ENCODE results near the gene SLX9. TPM values are rescaled to one million over a fixed set of nuclear protein-coding genes. Genes with fewer than 3 reads are reported as not detected.

Gene SLX9
- total RNA-seq, 1 experiment from 2014 or later = 80.1 TPM

- Histone ChIP-seq H3K4me3 (ENCODE audit: low read length) (no peak overlapping the region), H3K36me3 (ENCODE audit: low read depth, low read length) (peaks cover 14% of the 10 kb centered on the region), H3K9me2 (replicated peaks; ENCODE audit: low read length) (no peaks in the 10 kb centered on the region), H3F3A (ENCODE audit: low read length, unreplicated experiment) (peaks cover 6% of the 10 kb centered on the region), H4K20me1 (ENCODE audit: low read length) (no peaks in the 10 kb centered on the region), H3K9me3 (ENCODE audit: low read length) (no peaks in the 10 kb centered on the region), H3K79me2 (ENCODE audit: low read length) (no peaks in the 10 kb centered on the region), H2AFZ (ENCODE audit: low read length) (no peak overlapping the region), H3K27ac (ENCODE audit: low read length) (no peak overlapping the region), H3K27me3 (ENCODE audit: low read length) (no peaks in the 10 kb centered on the region), H3K4me1 (ENCODE audit: insufficient read depth, low read length) (no peaks in the 10 kb centered on the region), H3K4me2 (ENCODE audit: low read length) (no peak overlapping the region), H3K9ac (ENCODE audit: low read length) (no peak overlapping the region)
- TF ChIP-seq, protein P1, sequence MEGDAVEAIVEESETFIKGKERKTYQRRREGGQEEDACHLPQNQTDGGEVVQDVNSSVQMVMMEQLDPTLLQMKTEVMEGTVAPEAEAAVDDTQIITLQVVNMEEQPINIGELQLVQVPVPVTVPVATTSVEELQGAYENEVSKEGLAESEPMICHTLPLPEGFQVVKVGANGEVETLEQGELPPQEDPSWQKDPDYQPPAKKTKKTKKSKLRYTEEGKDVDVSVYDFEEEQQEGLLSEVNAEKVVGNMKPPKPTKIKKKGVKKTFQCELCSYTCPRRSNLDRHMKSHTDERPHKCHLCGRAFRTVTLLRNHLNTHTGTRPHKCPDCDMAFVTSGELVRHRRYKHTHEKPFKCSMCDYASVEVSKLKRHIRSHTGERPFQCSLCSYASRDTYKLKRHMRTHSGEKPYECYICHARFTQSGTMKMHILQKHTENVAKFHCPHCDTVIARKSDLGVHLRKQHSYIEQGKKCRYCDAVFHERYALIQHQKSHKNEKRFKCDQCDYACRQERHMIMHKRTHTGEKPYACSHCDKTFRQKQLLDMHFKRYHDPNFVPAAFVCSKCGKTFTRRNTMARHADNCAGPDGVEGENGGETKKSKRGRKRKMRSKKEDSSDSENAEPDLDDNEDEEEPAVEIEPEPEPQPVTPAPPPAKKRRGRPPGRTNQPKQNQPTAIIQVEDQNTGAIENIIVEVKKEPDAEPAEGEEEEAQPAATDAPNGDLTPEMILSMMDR (conservative IDR thresholded peaks at IDR 0.05; ENCODE audit: low read depth, low read length) = no peak
- no peak for TF ChIP-seq EZH2 (IDR thresholded peaks at IDR 0.05; ENCODE audit: low read length, unreplicated experiment)
- no peak for TF ChIP-seq EZH2phosphoT487 (IDR thresholded peaks at IDR 0.05; ENCODE audit: borderline replicate concordance, low read length)
- ATAC-seq (no peak), DNase-seq (no peak)
- BruUV-seq (replicated peaks) = no TSS peak
- CTCF ChIA-PET = no interaction called here
- POLR2A ChIA-PET (ENCODE audit: unreplicated experiment) = no interaction called here
- intact Hi-C loops (cut with micrococcal nuclease) = no loop called here
These were observed 37.4 kb upstream of the SLX9 start for GRCh38 chr21:44902268-44903049.

- no peaks in the 10 kb centered on the region for H3K9me2 ChIP-seq (replicated peaks; ENCODE audit: low read length)
- H3K36me3 ChIP-seq (ENCODE audit: low read depth, low read length) = peaks cover 14% of the 10 kb centered on the region
- no peaks in the 10 kb centered on the region for H3K27me3 ChIP-seq (ENCODE audit: low read length)
- ChIA-PET POLR2A (ENCODE audit: unreplicated experiment) (no interaction called here), CTCF (no interaction called here)
- H3K4me2 ChIP-seq (ENCODE audit: low read length) = no peak overlapping the region
- no peak overlapping the region for H2AFZ ChIP-seq (ENCODE audit: low read length)
- TF ChIP-seq EZH2phosphoT487 (IDR thresholded peaks at IDR 0.05; ENCODE audit: borderline replicate concordance, low read length) (no peak), EZH2 (IDR thresholded peaks at IDR 0.05; ENCODE audit: low read length, unreplicated experiment) (no peak)
- TF ChIP-seq, protein P1 (conservative IDR thresholded peaks at IDR 0.05; ENCODE audit: low read depth, low read length) = no peak
- H3K79me2 ChIP-seq (ENCODE audit: low read length) = no peaks in the 10 kb centered on the region
- H3K27ac ChIP-seq (ENCODE audit: low read length) = no peak overlapping the region
- DNase-seq (no peak), ATAC-seq (no peak)
- no peak overlapping the region for H3K4me3 ChIP-seq (ENCODE audit: low read length)
- intact Hi-C loops (cut with micrococcal nuclease) = no loop called here
- H3K9me3 ChIP-seq (ENCODE audit: low read length) = no peaks in the 10 kb centered on the region
- no peaks in the 10 kb centered on the region for H4K20me1 ChIP-seq (ENCODE audit: low read length)
- peaks cover 6% of the 10 kb centered on the region for H3F3A ChIP-seq (ENCODE audit: low read length, unreplicated experiment)
- no peaks in the 10 kb centered on the region for H3K4me1 ChIP-seq (ENCODE audit: insufficient read depth, low read length)
- no peak overlapping the region for H3K9ac ChIP-seq (ENCODE audit: low read length)
- BruUV-seq (replicated peaks) = no TSS peak
These were observed 36.7 kb upstream of the SLX9 start for GRCh38 chr21:44903050-44903685.

- no peak for ATAC-seq
- Histone ChIP-seq H3K79me2 (ENCODE audit: low read length) (no peaks in the 10 kb centered on the region), H2AFZ (ENCODE audit: low read length) (no peak overlapping the region), H3K27ac (ENCODE audit: low read length) (no peak overlapping the region), H3K27me3 (ENCODE audit: low read length) (no peaks in the 10 kb centered on the region), H3K9me2 (replicated peaks; ENCODE audit: low read length) (no peaks in the 10 kb centered on the region), H4K20me1 (ENCODE audit: low read length) (no peaks in the 10 kb centered on the region), H3K4me1 (ENCODE audit: insufficient read depth, low read length) (no peaks in the 10 kb centered on the region), H3K9ac (ENCODE audit: low read length) (no peak overlapping the region), H3F3A (ENCODE audit: low read length, unreplicated experiment) (peaks cover 6% of the 10 kb centered on the region), H3K9me3 (ENCODE audit: low read length) (no peaks in the 10 kb centered on the region), H3K36me3 (ENCODE audit: low read depth, low read length) (peaks cover 14% of the 10 kb centered on the region), H3K4me3 (ENCODE audit: low read length) (no peak overlapping the region), H3K4me2 (ENCODE audit: low read length) (no peak overlapping the region)
- no peak for DNase-seq
- TF ChIP-seq EZH2 (IDR thresholded peaks at IDR 0.05; ENCODE audit: low read length, unreplicated experiment) = no peak
- TF ChIP-seq EZH2phosphoT487 (IDR thresholded peaks at IDR 0.05; ENCODE audit: borderline replicate concordance, low read length) = no peak
- TF ChIP-seq, protein P1 (conservative IDR thresholded peaks at IDR 0.05; ENCODE audit: low read depth, low read length) = no peak
- intact Hi-C loops (cut with micrococcal nuclease) = no loop called here
- ChIA-PET POLR2A (ENCODE audit: unreplicated experiment) (no interaction called here), CTCF (no interaction called here)
- BruUV-seq (replicated peaks) = no TSS peak
These were observed 36.1 kb upstream of the SLX9 start for GRCh38 chr21:44903689-44904088.
